ENCODE results near the gene SVIL.
"Not testable (repeated sequence)": the region's sequence is repeated elsewhere in the genome, so short reads cannot be mapped to it uniquely, and the experiment has no call there.

The SVIL gene

GRCh38 chr10:29603223-29603896, 31.4 kb downstream of the SVIL start:
- no peak for DNase-seq (ENCODE audit: low read depth)

GRCh38 chr10:29600821-29601220, 34.0 kb downstream of the SVIL start:
- no peak for DNase-seq (ENCODE audit: low read depth)

DNA sequence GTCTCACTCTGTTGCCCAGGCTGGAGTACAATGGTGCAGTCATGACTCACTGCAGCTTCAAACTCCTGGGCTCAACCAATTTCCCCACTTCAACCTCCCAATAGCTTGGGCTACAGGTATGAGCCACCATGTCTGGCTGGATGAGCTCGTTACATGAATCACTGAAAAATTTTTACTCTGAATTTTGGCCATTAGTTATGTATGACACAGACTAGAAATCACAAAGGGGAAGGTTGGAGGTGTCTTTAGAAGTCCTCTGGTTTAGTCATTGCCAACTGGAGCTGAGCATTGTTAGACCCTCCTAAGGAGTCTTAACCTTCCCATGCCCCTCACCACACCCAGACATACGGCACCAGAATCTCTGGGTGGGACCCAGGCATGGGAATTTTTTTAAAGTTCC, 34.7 kb downstream of the SVIL start:
- no peak for DNase-seq (ENCODE audit: low read depth)

GRCh38 chr10:29598851-29599311, 35.9 kb downstream of the SVIL start:
- no peak for DNase-seq (ENCODE audit: low read depth)

GRCh38 chr10:29596826-29597225, 37.9 kb downstream of the SVIL start:
- DNase-seq (ENCODE audit: low read depth): no peak

GRCh38 chr10:29596356-29596755, 38.4 kb downstream of the SVIL start:
- DNase-seq (ENCODE audit: low read depth): no peak

- DNase-seq (ENCODE audit: low read depth): no peak
Measured at GRCh38 chr10:29595636-29596225, 39.0 kb downstream of the SVIL start.

- no peak for DNase-seq (ENCODE audit: low read depth)
Measured at GRCh38 chr10:29595146-29595545, 39.6 kb downstream of the SVIL start.

DNA sequence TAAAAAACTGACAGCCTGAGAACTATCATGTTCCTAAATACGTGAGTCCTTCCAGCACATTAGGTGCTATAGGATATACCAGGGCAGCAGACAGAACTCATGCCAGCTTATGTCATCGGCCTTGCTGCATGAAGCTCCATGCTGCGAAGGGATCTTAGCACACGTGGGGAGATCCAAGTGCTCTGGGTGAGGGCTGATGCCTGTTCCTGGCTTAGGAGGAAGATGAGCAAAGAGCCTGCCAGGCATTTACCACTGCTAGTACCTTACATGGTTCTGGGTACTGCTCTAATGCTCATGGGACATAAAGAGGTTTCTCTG, 43.2 kb downstream of the SVIL start:
- DNase-seq (ENCODE audit: low read depth): no peak

DNA sequence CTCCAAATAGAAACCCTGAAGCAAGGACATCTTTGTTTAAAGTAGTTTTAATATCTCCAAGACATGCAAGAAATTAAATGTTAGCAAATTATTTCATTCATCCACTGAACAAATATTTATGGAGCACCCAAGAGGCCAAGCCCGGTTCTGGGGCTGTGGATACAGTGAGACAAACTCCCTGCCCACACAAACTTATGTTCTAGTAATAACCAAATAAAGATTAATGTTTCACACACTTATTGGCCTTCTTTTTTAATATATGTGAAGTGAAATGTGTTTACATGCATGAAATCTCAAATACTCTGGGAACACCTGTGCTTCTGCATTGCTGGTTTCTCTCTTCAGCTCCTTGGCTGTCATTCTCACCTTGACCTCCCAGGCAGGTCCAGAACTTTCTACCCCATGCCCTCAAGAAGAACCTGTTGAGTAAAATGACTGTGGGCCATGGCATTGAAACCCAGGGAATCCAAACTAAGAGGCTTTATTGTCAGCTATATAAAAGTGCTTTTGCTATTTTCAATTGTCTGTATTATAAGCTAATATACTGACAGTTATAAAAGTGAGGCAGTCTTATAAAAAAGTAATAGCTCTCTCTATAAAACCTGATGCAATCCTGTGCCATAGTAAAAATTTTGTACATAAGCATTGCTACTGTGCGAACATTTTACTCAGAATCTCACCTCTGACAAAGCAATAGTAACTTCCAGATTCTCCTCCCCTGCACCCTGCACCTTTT, 43.7 kb downstream of the SVIL start:
- DNase-seq (ENCODE audit: low read depth): no peak

GRCh38 chr10:29588629-29589421, 45.9 kb downstream of the SVIL start:
- no peak for DNase-seq (ENCODE audit: low read depth)

- not testable (repeated sequence) for DNase-seq (ENCODE audit: low read depth)
Measured at GRCh38 chr10:29587750-29588628, 46.8 kb downstream of the SVIL start.

DNA sequence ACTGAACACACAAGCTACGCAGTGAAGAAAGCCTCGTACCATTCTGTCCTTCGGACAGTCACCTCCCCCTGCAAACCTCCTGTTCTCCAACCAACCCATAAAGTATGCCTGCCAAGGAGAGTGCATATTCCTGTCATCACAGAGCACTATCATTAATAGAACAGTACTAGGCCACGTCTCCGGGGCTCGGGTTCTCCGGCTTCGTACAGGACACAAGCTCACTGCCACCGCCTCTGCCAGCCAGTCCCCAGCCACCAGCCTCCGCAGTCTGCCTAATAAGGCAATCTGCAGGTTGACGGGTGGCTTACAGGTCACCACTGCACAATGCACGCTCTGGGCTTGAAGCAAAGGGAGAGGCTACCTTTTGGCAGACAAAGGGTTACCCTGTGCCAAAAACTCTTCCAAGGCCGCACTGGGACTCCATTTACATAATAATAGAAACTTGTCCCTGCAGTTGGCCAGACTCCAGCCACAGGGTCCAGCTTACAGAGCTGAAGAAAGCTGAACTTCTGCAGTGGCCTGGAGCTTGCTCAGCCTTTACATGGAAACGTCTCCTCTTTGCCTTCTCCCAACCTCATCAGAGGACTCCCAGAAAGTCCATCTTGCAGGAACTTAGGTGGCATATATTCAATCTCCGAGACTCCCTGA, 47.5 kb downstream of the SVIL start:
- not testable (repeated sequence) for DNase-seq (ENCODE audit: low read depth)

- DNase-seq (ENCODE audit: low read depth): no peak
Measured at GRCh38 chr10:29586509-29586908, 48.3 kb downstream of the SVIL start.

DNA sequence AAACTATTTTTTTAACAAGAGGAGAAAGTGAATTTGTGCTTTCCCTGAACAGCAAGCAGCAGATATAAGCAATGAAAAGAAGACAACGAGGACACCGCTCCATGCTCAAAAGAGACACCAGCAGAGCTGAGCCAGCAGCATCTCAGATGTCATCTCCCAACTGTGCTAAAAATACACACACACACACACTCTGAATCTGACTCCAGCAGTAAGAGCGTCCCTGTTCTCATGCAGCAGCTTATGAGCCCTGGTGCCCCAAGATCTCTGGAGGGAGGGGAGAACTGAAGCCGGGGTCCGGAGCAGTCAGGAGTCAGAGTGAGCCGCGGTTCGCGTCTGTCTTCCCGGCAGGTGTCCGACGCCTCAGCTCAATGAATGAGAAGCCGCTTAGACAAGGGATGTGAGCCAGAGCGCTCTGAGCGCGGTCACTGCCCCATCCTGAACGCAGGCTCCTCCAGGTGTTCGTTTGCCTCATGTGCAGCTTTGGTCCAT, 49.2 kb downstream of the SVIL start:
- DNase-seq (ENCODE audit: low read depth): no peak

- DNase-seq (ENCODE audit: low read depth): no peak
Measured at GRCh38 chr10:29584436-29584835, 50.3 kb downstream of the SVIL start.

- DNase-seq (ENCODE audit: low read depth): no peak
Measured at GRCh38 chr10:29583674-29584073, 51.1 kb downstream of the SVIL start.

GRCh38 chr10:29582769-29583168, 52.0 kb downstream of the SVIL start:
- not testable (repeated sequence) for DNase-seq (ENCODE audit: low read depth)

DNA sequence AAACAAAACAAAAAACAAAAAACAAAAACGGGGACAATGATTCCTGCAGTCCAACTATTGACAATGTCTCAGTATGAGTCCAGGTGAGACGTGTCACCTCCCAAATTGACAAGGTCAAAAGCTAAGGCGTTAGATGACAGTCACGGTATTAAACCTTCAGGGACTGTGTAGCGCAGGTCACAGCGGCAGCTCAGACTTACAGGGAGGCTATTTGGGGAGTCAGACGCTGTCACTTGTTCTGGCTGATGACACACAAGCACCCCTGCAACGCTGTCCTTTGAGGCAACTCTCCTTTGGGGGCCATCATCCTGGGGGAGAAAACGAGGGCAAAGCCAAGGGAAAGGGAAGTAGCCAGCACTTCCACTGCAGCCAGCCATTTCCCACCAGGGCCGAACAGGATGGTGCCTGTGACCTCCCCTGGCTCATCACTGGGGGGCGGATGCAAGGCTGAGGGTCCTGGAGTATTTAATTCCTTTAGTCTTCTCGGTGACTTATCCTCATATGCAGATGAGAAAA, 55.3 kb downstream of the SVIL start:
- DNase-seq (ENCODE audit: low read depth): no peak

- DNase-seq (ENCODE audit: low read depth): no peak
Measured at GRCh38 chr10:29578457-29578856, 56.3 kb downstream of the SVIL start.

DNA sequence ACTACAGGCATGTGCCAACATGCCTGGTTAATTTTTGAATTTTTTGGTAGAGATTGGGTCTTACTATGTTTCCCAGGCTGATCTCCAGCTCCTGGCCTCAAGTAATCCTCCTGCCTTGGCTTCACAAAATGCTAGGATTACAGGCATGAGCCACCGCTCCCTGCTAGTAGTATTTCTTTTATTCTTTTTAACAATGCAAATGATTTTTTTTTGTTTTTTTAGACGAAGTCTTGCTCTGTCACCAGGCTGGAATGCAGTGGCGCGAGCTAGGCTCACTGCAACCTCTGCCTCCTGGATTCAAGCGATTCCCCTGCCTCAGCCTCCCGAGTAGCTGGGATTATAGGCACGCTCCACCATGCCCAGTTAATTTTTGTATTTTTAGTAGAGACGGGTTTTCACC, 58.1 kb downstream of the SVIL start:
- DNase-seq (ENCODE audit: low read depth): no peak

Data from HS-5 (cell line).